Measurements from ENCODE around the gene GRIP2.
"Not testable (repeated sequence)": the region's sequence is repeated elsewhere in the genome, so short reads cannot be mapped to it uniquely, and the experiment has no call there.

The GRIP2 gene

GRCh38 chr3:14520149-14520548, 20.0 kb downstream of the GRIP2 start:
- DNase-seq: no peak
- no peak for ATAC-seq

- DNase-seq: no peak
- no peak for ATAC-seq
These were observed 20.7 kb downstream of the GRIP2 start for GRCh38 chr3:14519406-14519805.

DNA sequence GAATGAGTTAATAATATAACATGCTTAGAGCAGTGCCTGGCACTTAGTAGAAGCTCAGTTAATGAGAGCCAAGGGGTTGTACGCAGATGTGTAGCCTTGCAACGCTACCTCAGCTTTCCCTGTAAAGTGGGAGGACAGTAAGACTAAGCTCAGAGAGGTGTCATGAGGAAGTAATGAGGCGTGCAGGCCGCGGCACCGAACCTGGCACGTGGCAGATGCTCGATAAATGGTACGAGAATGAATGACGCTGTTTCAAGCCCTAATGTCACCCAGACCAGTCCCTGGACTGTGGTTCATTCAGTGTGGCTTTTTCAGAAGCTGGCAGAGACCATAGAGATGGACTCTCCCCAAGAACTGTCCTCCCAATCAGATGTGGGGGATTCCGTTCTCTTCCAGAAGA, 21.2 kb downstream of the GRIP2 start:
- no peak for ATAC-seq
- no peak for DNase-seq

GRCh38 chr3:14518432-14518802, 21.7 kb downstream of the GRIP2 start:
- ATAC-seq: no peak
- no peak for DNase-seq

GRCh38 chr3:14517601-14518431, 22.3 kb downstream of the GRIP2 start:
- DNase-seq: no peak
- no peak for ATAC-seq

GRCh38 chr3:14516738-14517345, 23.3 kb downstream of the GRIP2 start:
- DNase-seq (no peak), ATAC-seq (no peak)

DNA sequence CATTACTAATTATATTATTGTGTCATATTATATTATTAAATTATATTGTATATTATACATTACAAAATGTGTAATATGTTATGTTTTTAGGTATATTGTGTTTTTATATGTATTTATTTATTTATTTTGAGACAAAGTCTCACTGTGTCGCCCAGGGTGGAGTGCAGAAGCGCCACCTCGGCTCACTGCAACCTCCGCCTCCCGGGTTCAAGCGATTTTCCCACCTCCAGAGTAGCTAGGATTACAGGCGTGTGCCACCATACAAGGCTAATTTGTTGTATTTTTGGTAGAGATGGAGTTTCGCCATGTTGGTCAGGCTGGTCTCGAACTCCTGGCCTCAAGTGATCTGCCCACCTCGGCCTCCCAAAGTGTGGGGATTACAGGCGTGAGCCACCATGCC, 24.6 kb downstream of the GRIP2 start:
- not testable (repeated sequence) for ATAC-seq, DNase-seq

GRCh38 chr3:14514323-14514720, 25.8 kb downstream of the GRIP2 start:
- no peak for ATAC-seq

DNA sequence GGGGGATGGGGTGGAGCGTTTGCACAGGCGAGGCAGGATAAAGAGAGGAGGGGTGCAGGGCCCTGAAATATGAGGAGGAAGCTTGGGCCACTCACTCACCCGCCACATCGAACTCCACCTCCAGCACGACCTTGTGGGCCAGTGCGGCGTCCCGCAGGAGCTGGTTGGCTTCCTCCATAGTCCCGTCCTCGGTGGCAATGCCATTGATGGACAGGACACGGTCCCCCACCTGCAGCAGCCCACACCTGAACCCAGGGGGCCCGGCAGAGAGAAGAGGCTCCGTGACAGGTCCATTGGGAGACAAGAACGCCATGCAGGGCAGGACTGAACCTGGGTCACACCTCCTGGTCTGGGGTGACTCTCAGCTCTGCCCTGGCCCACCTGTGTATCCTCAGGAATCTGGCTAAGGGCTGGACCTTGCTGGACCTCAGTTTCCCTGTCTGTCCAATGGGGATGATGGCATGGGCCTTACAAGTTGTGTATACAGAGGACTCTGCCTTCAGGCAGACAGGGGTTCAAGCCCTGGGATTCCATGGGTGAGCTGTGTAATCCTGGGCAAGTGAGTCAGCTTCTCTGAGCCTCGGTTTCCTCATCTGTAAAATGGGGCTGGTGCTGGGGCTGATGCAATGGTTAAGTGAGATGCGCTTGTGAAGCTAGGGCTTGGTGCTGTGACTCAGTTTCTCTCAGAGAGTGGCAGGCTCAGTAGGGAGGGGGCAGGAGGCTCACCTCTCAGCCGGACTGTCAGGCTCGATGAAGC, 26.4 kb downstream of the GRIP2 start:
- ATAC-seq: no peak
- DNase-seq: no peak

More at GRCh38 chr3:14514323-14514720, 25.8 kb downstream of the GRIP2 start:
- DNase-seq: no peak

DNA sequence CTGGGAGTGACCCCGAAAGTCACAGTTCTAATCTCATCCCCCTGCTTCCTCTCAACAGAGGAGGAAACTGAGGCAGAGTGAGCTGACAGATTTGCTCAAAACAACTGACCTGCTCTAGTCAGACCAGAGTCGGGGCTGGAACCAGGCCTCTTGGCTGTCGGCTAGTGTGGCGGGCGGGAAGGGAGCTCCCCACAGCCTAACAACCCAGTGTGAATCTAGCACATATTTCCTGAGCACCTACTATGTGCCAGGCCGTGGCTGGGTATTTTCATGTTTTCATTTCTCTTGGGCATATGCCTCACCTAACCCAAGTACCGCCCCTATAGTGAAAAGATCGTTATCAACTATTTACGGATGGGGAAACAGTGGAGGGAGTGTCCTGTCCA, 27.2 kb downstream of the GRIP2 start:
- DNase-seq (no peak), ATAC-seq (no peak)

GRCh38 chr3:14512281-14512941, 27.7 kb downstream of the GRIP2 start:
- DNase-seq (no peak), ATAC-seq (no peak)

- ATAC-seq (no peak), DNase-seq (no peak)
These were observed 28.4 kb downstream of the GRIP2 start for GRCh38 chr3:14511623-14512280.

GRCh38 chr3:14510838-14511622, 29.1 kb downstream of the GRIP2 start:
- no peak for ATAC-seq
- no peak for DNase-seq

DNA sequence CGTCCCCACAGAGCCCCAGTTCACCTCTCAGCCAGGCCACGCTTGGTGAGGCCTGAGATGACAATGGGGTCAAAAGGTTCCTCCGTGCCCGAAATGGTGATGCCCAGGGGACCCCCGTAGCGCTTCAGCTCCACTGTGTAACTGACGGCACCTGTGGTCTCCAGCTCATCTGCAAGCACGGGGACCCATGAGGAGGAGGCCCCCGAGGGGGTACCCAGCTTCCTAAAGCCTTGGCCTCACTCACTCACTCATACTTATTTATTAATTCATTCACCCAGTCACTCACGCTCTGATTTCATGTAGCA, 30.4 kb downstream of the GRIP2 start:
- no peak for ATAC-seq
- DNase-seq: no peak

- DNase-seq (peak; percentile 86), ATAC-seq (peak; percentile 50)
These were observed 31.0 kb downstream of the GRIP2 start for GRCh38 chr3:14508966-14509795.

- ATAC-seq (no peak), DNase-seq (no peak)
These were observed 31.7 kb downstream of the GRIP2 start for GRCh38 chr3:14508505-14508819.

- ATAC-seq (no peak), DNase-seq (no peak)
These were observed 32.2 kb downstream of the GRIP2 start for GRCh38 chr3:14507757-14508504.

DNA sequence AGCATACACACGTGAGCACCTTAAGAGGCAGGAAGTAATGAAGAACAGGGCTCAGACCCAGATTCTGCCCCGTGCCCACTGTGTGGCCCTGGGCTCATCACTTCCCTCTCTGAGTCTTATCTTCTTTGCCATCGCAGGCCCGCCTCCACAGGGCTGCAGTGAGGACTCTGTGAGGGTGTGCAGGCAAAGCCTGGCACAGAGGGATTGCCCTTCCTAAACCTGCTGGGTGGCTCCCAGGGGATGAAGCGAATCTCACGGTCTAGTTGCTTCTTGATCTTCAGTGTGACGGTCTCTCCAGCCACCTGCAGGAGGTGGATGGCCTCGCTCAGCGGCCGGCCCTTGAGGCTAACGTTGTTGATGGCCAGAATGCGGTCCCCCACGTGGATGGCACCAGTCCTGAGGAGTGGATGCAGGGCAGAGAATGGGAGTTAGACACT, 32.8 kb downstream of the GRIP2 start:
- DNase-seq (no peak), ATAC-seq (no peak)

GRCh38 chr3:14506626-14507304, 33.4 kb downstream of the GRIP2 start:
- DNase-seq (no peak), ATAC-seq (no peak)

Data from stimulated activated naive CD8-positive, alpha-beta T cell treated with anti-CD3 and anti-CD28 coated beads, Interleukin-15, Interleukin-2, amounts not matched to agents 100 U/mL and 50 U/mL, for 24 hours (primary cell).